GM12891 (cell line): Measurements from ENCODE around the gene IRF8.
A peak's percentile ranks its signal among the peaks of the same experiment; 100 is the strongest.

Source experiments
- DNase-seq: peaks from one replicate; pipeline ENCODE4 v3.0.0; 2011; ENCODE audit warnings: low spot score; ENCODE audit not compliant: insufficient read length
- FAIRE-seq: peaks from 2 replicates; lab custom pipeline; 2011; peaks lifted over from hg19 to GRCh38; lab: Jason Lieb, UNC
- PAX5 ChIP-seq: IDR thresholded peaks from 2 replicates; pipeline ENCODE4 v1.6.1; 2011; ENCODE audit warnings: low read length, moderate library complexity, mild to moderate bottlenecking; ENCODE audit not compliant: insufficient read depth, severe bottlenecking
- POLR2A ChIP-seq: IDR thresholded peaks from 2 replicates; pipeline ENCODE4 v1.6.1; 2011; ENCODE audit warnings: low read depth, low read length, control low read depth
- POLR2AphosphoS5 ChIP-seq: IDR thresholded peaks from 2 replicates; pipeline ENCODE4 v1.6.1; 2011; ENCODE audit warnings: low read depth, low read length, control low read depth
- POU2F2 ChIP-seq: IDR thresholded peaks from 2 replicates; pipeline ENCODE4 v1.6.1; 2011; ENCODE audit warnings: low read depth, mild to moderate bottlenecking, control low read depth, low read length, moderate library complexity
- SPI1 ChIP-seq: IDR thresholded peaks from 2 replicates; pipeline ENCODE4 v1.6.1; 2011; ENCODE audit warnings: low read depth, low read length, control low read depth
- TAF1 ChIP-seq: IDR thresholded peaks from 2 replicates; pipeline ENCODE4 v1.6.1; 2011; ENCODE audit warnings: low read depth, low read length, control low read depth

The IRF8 gene

DNA sequence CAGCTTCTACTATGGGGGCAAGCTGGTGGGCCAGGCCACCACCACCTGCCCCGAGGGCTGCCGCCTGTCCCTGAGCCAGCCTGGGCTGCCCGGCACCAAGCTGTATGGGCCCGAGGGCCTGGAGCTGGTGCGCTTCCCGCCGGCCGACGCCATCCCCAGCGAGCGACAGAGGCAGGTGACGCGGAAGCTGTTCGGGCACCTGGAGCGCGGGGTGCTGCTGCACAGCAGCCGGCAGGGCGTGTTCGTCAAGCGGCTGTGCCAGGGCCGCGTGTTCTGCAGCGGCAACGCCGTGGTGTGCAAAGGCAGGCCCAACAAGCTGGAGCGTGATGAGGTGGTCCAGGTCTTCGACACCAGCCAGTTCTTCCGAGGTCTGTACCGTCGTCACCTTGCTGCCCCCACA lies 19.5 kb downstream of the IRF8 start:
- TF ChIP-seq POLR2AphosphoS5 (no peak), TAF1 (no peak), POU2F2 (no peak), POLR2A (no peak), PAX5 (no peak), SPI1 (no peak)
- DNase-seq (no peak), FAIRE-seq (no peak)

DNA sequence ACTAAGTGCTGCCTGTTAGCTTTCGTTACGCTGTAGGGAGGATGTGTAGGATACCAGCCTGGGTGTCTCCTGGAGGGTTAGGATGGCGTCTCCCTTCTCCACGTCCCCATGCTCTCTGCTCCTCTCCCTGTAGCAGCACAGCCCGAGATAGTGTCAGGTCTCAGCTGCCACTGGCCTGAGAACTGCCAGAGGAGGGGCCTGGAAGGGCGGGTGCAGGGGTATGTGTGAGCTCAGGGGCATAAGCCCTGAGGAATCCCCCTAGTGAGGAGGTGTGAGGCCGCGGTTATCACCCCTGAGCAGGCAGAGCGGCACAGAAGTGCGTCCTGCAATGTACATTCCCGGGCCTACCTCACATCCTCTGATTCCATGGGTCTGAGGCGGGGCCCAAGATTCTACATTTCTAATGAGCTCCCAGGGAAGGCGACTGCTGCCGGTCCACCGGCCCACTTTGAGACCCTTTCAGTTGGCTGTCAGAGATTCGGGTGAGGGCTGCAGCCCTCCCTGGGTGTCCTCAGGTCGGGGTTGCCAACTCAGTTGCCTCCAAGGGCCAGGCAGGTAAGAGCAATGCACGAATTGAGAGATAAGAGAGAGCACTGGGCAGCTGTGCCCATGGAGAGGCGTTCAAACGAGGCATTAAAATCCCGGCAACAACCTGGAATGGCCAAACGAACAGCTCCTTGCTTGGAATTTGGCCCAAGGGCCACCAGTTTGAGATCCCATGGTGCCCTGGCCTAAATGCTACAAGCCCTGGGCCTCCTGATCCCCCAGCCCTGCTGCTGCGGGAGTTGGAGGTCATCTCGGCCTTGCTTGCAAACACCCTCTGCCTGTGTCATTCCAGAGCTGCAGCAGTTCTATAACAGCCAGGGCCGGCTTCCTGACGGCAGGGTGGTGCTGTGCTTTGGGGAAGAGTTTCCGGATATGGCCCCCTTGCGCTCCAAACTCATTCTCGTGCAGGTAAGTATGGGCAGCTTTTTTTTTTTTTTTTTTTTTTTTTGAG lies 20.6 kb downstream of the IRF8 start:
- FAIRE-seq (no peak), DNase-seq (no peak)
- TF ChIP-seq PAX5 (no peak), POLR2A (no peak), POLR2AphosphoS5 (no peak; the same call in none of the 2 replicates), TAF1 (no peak), SPI1 (no peak), POU2F2 (no peak)

DNA sequence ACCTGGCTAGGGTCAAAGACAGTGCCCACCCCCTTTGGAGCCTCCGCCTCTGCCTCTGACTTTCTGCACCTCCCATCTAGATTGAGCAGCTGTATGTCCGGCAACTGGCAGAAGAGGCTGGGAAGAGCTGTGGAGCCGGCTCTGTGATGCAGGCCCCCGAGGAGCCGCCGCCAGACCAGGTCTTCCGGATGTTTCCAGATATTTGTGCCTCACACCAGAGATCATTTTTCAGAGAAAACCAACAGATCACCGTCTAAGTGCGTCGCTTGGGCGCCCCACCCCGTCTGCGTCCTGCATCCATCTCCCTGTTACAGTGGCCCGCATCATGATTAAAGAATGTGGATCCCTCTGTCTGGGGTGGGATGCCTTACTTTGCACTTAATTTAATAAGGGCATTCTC lies 22.1 kb downstream of the IRF8 start:
- no peak for FAIRE-seq

DNA sequence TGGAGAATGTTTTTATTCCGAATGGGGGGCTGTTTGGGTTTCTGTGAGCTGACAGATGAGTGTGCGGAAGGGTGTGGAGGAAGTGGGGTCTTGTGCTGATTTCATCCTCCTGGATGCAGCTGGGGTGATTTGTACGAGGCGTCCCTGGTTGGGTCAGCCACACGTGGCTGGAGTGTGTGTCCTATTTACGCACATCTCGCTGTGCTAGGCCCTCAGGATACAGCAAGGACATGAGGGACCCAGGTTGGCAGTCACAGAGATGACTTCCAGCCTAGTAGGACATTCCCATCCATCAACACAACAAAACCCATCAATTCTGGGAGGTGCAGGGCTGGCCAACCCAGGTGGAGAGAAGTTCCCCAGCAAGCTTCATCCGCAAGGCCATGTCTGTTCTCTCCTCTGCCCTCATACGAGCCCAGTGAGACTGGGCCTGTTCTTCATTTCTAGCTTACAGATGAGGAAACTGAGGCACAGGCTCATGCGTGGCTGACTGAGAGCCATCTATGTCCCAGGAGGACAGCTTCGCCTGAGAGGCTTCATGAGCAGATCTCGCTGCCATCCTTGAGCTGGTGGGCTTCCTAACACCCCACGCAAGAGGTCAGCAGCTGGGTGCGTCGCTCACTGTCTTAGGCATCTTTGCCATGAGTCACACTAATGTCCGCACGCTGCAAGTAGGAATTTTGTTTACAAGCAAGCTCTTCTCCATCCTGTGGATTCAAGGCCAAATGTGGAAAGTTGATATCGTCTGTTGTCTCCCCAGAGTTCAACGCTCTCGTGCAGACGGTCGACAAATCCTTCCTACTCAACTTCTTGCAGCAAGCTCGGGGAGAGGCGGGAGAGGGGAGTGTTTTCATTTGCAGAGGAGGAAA lies 24.4 kb downstream of the IRF8 start:
- DNase-seq (no peak), FAIRE-seq (peak; percentile 69)
- TF ChIP-seq TAF1: no peak
- no peak for TF ChIP-seq PAX5
- peak; percentile 80 for TF ChIP-seq POLR2AphosphoS5
- TF ChIP-seq POU2F2: peak; percentile 21; the same call in 1 of the 2 replicates

More for the DNA sequence above, 22.1 kb downstream of the IRF8 start:
- TF ChIP-seq POLR2A (peak; percentile 44; the same call in 1 of the 2 replicates), POU2F2 (no peak), SPI1 (no peak)
- DNase-seq: no peak

DNA sequence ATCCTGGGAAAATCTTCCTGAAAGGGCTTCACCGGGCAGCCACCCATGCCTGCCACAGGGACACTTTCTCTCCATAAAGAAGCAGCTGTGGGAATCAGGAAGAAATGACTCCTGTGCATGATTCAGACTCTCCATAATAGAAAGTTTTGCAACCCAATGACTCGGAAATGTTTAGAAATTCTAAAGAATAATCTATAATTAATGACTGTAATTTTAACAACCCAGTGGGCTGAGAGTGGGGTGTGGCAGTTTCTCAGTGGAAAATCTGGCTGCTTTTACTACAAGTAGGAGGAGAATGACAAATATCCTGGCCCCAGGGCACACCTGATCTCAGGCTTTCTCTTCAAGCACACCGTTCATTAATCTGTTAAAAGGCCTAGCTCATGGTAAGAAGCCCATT lies 25.7 kb downstream of the IRF8 start:
- DNase-seq (no peak), FAIRE-seq (no peak)
- no peak for TF ChIP-seq PAX5
- TF ChIP-seq POLR2A: no peak
- no peak for TF ChIP-seq POLR2AphosphoS5
- TF ChIP-seq TAF1: no peak
- no peak for TF ChIP-seq SPI1
- TF ChIP-seq POU2F2: no peak

DNA sequence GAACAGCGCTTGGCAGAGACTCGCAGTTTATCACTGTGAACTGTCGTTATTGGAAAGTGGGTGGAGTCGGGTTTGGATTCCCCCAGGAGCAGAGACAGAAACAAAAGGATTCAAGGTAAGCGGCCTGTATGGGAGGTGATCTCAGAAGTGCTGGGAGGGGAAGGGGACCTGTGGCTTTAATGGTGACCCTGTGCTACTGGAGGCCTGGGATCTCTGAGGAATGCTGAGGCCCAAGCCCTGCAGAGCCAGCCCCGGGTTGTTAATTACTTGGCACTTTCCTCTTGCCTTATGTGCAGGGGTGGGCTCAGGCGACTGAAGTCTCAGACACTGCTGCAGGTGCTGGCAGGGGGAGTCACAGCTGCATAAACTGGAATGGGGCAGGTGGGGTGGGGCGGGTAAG lies 27.4 kb downstream of the IRF8 start:
- DNase-seq (no peak), FAIRE-seq (no peak)
- no peak for TF ChIP-seq PAX5
- no peak for TF ChIP-seq POLR2A
- no peak for TF ChIP-seq POU2F2
- TF ChIP-seq POLR2AphosphoS5: no peak
- no peak for TF ChIP-seq SPI1
- no peak for TF ChIP-seq TAF1

- TF ChIP-seq PAX5: no peak
- TF ChIP-seq POLR2AphosphoS5: no peak
- TF ChIP-seq POLR2A: no peak
- TF ChIP-seq TAF1: no peak
- no peak for TF ChIP-seq SPI1
- DNase-seq (no peak), FAIRE-seq (no peak)
Measured at GRCh38 chr16:85927371-85927770, 28.4 kb downstream of the IRF8 start.

- no peak for TF ChIP-seq POLR2AphosphoS5
- no peak for TF ChIP-seq TAF1
- TF ChIP-seq POLR2A: no peak
- TF ChIP-seq SPI1: no peak
- no peak for TF ChIP-seq PAX5
- TF ChIP-seq POU2F2: no peak
- FAIRE-seq (no peak), DNase-seq (no peak)
Measured at GRCh38 chr16:85927959-85928358, 29.0 kb downstream of the IRF8 start.

- FAIRE-seq: peak; percentile 57
- DNase-seq: no peak
- TF ChIP-seq PAX5 (no peak), POLR2AphosphoS5 (no peak), POLR2A (no peak), SPI1 (no peak), TAF1 (no peak)
Measured at GRCh38 chr16:85928401-85928820, 29.4 kb downstream of the IRF8 start.
